ENCODE measurements around the gene STIM1.

The STIM1 gene

GRCh38 chr11:4134806-4135205 is 279.3 kb downstream of the STIM1 start:
- no peak for TF ChIP-seq ZNF274 (IDR thresholded peaks at IDR 0.05; ENCODE audit: low read depth, low read length)
- no peak for TF ChIP-seq YY1 (IDR thresholded peaks at IDR 0.05; ENCODE audit: insufficient read depth, insufficient read length)
- TF ChIP-seq SUZ12 (IDR thresholded peaks at IDR 0.05; ENCODE audit: extremely low read depth, insufficient read depth, insufficient read length) = no peak
- Histone ChIP-seq H3K4me1 (ENCODE audit: insufficient read depth, insufficient read length) (no peaks in the 10 kb centered on the region), H3K27me3 (ENCODE audit: insufficient read depth, insufficient read length) (no peaks in the 10 kb centered on the region), H3K36me3 (ENCODE audit: insufficient read depth, insufficient read length, low read length) (peaks cover 79% of the 10 kb centered on the region), H3K9me3 (ENCODE audit: insufficient read depth, low read length) (peaks cover 21% of the 10 kb centered on the region), H3K9ac (ENCODE audit: insufficient read length, low read depth) (no peak overlapping the region), H3K4me3 (ENCODE audit: insufficient read length, low read depth) (no peak overlapping the region)
- no peak for DNase-seq (ENCODE audit: low read depth, low spot score)

- H3K4me1 ChIP-seq (ENCODE audit: insufficient read depth, insufficient read length) = no peaks in the 10 kb centered on the region
- no peak overlapping the region for H3K4me3 ChIP-seq (ENCODE audit: insufficient read length, low read depth)
- H3K27me3 ChIP-seq (ENCODE audit: insufficient read depth, insufficient read length) = no peaks in the 10 kb centered on the region
- H3K9me3 ChIP-seq (ENCODE audit: insufficient read depth, low read length) = peaks cover 26% of the 10 kb centered on the region
- TF ChIP-seq YY1 (IDR thresholded peaks at IDR 0.05; ENCODE audit: insufficient read depth, insufficient read length) (no peak), SUZ12 (IDR thresholded peaks at IDR 0.05; ENCODE audit: extremely low read depth, insufficient read depth, insufficient read length) (no peak)
- no peak overlapping the region for H3K9ac ChIP-seq (ENCODE audit: insufficient read length, low read depth)
- no peak for DNase-seq (ENCODE audit: low read depth, low spot score)
- peaks cover 71% of the 10 kb centered on the region for H3K36me3 ChIP-seq (ENCODE audit: insufficient read depth, insufficient read length, low read length)
Observed at GRCh38 chr11:4138497-4138896, 283.0 kb downstream of the STIM1 start.

DNA sequence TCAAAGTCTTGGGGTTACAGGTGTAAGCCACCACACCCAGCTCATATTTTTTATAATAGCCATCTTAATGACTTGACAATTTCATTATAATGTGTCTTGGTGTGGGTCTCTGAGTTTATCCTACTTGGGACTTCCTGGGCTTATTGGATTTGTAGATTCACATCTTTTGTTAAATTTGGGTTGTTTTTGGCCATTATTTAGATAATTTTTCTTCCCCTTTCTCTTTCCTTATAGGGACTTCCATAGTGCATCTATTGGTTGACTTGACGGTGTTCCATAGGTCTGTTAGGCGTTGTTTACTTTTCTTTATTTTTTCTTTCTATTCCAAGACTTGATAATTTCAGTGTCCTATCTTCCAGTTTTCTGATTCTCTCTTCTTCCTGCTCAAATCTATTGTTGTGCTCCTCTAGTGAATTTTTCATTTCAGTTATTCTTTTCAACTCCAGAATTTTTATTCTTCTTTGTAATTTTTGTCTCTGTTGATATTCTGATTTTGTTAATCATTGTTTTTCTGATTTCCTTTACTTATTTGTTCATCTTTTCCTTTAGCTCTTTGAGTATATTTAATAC is 284.7 kb downstream of the STIM1 start:
- Histone ChIP-seq H3K9ac (ENCODE audit: insufficient read length, low read depth) (no peak overlapping the region), H3K4me3 (ENCODE audit: insufficient read length, low read depth) (no peak overlapping the region), H3K36me3 (ENCODE audit: insufficient read depth, insufficient read length, low read length) (peaks cover 56% of the 10 kb centered on the region), H3K9me3 (ENCODE audit: insufficient read depth, low read length) (peaks cover 26% of the 10 kb centered on the region), H3K27me3 (ENCODE audit: insufficient read depth, insufficient read length) (no peaks in the 10 kb centered on the region), H3K4me1 (ENCODE audit: insufficient read depth, insufficient read length) (no peaks in the 10 kb centered on the region)
- TF ChIP-seq YY1 (IDR thresholded peaks at IDR 0.05; ENCODE audit: insufficient read depth, insufficient read length) (no peak), ZNF274 (IDR thresholded peaks at IDR 0.05; ENCODE audit: low read depth, low read length) (no peak), SUZ12 (IDR thresholded peaks at IDR 0.05; ENCODE audit: extremely low read depth, insufficient read depth, insufficient read length) (no peak)
- no peak for DNase-seq (ENCODE audit: low read depth, low spot score)
